ENCODE data around the gene DOCK10. TPM values are rescaled to one million over a fixed set of nuclear protein-coding genes. Genes with fewer than 3 reads are reported as not detected.

The DOCK10 gene
- total and polyA plus RNA-seq, 9 of the 15 experiments (the other 6 are each of a cell fraction or from before 2014, with no cell fraction given): 0.01 to 0.87 (median 0.18) TPM

DNA sequence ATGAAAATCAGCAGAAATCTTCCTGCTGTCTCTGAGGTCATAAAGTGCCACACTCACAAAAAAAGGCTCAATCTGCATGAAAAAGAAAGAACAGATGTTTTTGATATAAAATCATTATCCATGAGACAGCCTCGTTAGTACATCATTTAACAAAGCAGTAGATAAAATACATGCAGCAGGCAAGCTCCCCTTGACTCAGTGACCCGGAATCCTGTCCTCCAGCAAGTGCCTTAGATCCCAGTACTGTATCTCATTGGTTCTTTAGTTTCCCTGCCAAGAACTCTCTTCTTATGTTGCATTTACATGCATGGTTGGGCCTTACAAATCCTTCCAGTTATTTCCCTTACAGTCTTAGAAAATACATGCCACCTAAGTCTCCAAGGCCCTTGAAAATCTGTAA lies 177.3 kb downstream of the DOCK10 start:
- intact Hi-C loops (cut with micrococcal nuclease): no loop called here
- Histone ChIP-seq H3K27me3 (ENCODE audit: control insufficient read depth in 2 of 2, insufficient read depth in 2 of 2, low read length in 2 of 2) (no peaks in the 10 kb centered on the region), H3K4me2 (ENCODE audit: insufficient read depth, low read length) (no peak overlapping the region), H3K9me3 (replicated peaks; ENCODE audit: control insufficient read depth, insufficient read depth, low read depth, low read length) (no peaks in the 10 kb centered on the region), H3K4me1 (replicated peaks in 1 of 2; ENCODE audit: control insufficient read depth in 2 of 2, insufficient read depth in 2 of 2, low read length in 2 of 2) (no peaks in the 10 kb centered on the region), H3K27ac (ENCODE audit: extremely low read depth, low read depth, low read length) (no peak overlapping the region), H4K20me1 (replicated peaks; ENCODE audit: control insufficient read depth, insufficient read depth, low read length) (no peaks in the 10 kb centered on the region), H3K9ac (ENCODE audit: insufficient read depth in 1 of 2, low read depth in 2 of 2, low read length in 2 of 2) (no peak overlapping the region), H3K79me2 (ENCODE audit: control insufficient read depth, insufficient read depth, low read length) (no peaks in the 10 kb centered on the region), H2AFZ (ENCODE audit: low read depth, low read length) (no peak overlapping the region), H3K4me3 (no peak overlapping the region), H3K9me1 (ENCODE audit: control insufficient read depth, insufficient read depth, low read length) (no peaks in the 10 kb centered on the region), H3K36me3 (ENCODE audit: control insufficient read depth, insufficient read depth, low read length) (no peaks in the 10 kb centered on the region)
- TF ChIP-seq PHF20 (IDR thresholded peaks at IDR 0.05; ENCODE audit: partially characterized antibody) (no peak), ZNF134 (CRISPR knock-in tag; conservative IDR thresholded peaks at IDR 0.05) (no peak), CBX5 (IDR thresholded peaks at IDR 0.05; ENCODE audit: borderline replicate concordance, low read depth) (no peak), ZNF384 (IDR thresholded peaks at IDR 0.05; ENCODE audit: low read depth, low read length) (no peak), FOXJ3 (CRISPR knock-in tag; IDR thresholded peaks at IDR 0.05) (no peak), KAT7 (CRISPR knock-in tag; IDR thresholded peaks at IDR 0.05; ENCODE audit: borderline replicate concordance) (no peak), ZNF354B (CRISPR knock-in tag; IDR thresholded peaks at IDR 0.05) (no peak), ZNF165 (CRISPR knock-in tag; IDR thresholded peaks at IDR 0.05; ENCODE audit: borderline replicate concordance) (no peak), POLR2A (conservative IDR thresholded peaks at IDR 0.05) (no peak)
- TF ChIP-seq, protein P1, sequence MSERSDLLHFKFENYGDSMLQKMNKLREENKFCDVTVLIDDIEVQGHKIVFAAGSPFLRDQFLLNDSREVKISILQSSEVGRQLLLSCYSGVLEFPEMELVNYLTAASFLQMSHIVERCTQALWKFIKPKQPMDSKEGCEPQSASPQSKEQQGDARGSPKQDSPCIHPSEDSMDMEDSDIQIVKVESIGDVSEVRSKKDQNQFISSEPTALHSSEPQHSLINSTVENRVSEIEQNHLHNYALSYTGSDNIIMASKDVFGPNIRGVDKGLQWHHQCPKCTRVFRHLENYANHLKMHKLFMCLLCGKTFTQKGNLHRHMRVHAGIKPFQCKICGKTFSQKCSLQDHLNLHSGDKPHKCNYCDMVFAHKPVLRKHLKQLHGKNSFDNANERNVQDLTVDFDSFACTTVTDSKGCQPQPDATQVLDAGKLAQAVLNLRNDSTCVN (CRISPR knock-in tag; IDR thresholded peaks at IDR 0.05): no peak
- TF ChIP-seq, protein P2, sequence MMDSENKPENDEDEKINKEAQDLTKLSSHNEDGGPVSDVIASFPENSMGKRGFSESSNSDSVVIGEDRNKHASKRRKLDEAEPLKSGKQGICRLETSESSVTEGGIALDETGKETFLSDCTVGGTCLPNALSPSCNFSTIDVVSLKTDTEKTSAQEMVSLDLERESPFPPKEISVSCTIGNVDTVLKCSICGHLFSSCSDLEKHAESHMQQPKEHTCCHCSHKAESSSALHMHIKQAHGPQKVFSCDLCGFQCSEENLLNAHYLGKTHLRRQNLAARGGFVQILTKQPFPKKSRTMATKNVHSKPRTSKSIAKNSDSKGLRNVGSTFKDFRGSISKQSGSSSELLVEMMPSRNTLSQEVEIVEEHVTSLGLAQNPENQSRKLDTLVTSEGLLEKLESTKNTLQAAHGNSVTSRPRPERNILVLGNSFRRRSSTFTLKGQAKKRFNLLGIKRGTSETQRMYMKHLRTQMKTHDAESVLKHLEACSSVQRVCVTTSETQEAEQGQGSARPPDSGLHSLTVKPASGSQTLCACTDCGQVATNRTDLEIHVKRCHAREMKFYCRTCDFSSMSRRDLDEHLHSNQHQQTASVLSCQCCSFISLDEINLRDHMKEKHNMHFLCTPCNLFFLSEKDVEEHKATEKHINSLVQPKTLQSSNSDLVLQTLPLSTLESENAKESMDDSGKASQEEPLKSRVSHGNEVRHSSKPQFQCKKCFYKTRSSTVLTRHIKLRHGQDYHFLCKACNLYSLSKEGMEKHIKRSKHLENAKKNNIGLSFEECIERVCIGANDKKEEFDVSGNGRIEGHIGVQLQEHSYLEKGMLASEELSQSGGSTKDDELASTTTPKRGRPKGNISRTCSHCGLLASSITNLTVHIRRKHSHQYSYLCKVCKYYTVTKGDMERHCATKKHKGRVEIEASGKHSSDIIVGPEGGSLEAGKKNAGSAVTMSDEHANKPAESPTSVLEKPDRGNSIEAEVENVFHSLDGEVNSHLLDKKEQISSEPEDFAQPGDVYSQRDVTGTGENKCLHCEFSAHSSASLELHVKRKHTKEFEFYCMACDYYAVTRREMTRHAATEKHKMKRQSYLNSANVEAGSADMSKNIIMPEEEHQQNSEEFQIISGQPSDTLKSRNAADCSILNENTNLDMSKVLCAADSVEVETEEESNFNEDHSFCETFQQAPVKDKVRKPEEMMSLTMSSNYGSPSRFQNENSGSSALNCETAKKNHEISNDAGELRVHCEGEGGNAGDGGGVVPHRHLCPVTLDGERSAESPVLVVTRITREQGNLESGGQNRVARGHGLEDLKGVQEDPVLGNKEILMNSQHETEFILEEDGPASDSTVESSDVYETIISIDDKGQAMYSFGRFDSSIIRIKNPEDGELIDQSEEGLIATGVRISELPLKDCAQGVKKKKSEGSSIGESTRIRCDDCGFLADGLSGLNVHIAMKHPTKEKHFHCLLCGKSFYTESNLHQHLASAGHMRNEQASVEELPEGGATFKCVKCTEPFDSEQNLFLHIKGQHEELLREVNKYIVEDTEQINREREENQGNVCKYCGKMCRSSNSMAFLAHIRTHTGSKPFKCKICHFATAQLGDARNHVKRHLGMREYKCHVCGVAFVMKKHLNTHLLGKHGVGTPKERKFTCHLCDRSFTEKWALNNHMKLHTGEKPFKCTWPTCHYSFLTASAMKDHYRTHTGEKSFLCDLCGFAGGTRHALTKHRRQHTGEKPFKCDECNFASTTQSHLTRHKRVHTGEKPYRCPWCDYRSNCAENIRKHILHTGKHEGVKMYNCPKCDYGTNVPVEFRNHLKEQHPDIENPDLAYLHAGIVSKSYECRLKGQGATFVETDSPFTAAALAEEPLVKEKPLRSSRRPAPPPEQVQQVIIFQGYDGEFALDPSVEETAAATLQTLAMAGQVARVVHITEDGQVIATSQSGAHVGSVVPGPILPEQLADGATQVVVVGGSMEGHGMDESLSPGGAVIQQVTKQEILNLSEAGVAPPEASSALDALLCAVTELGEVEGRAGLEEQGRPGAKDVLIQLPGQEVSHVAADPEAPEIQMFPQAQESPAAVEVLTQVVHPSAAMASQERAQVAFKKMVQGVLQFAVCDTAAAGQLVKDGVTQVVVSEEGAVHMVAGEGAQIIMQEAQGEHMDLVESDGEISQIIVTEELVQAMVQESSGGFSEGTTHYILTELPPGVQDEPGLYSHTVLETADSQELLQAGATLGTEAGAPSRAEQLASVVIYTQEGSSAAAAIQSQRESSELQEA (IDR thresholded peaks at IDR 0.05; ENCODE audit: low read depth): no peak
- DNase-seq (ENCODE audit: extremely low read depth in 1 of 4, low spot score in 3 of 4) (no peak), FAIRE-seq (no peak), ATAC-seq (no peak)
- CTCF ChIA-PET (ENCODE audit: low intra/inter-chr PET ratio): no interaction called here
- BruUV-seq (replicated peaks): no TSS peak
- 0% methylated on average over 2 of the region's 2 CpGs for WGBS (ENCODE audit: insufficient coverage, low coverage, missing lambda C conversion rate)
- in situ Hi-C loops (cut with MboI): no loop called here
- POLR2A ChIA-PET: no interaction called here

Measured in K562 (cell line).